GM12878 (cell line): ENCODE results near the gene TSPAN2. TPM values are rescaled to one million over a fixed set of nuclear protein-coding genes. Genes with fewer than 3 reads are reported as not detected.

Experiments used
- ATAC-seq: fragments of 200-7000 bp; cut with Tn5 transposase; 3 replicates; pipeline ENCODE4 v1.9.1; 2020; ENCODE audit warnings: mild to moderate bottlenecking, moderate library complexity
- BruUV-seq: library from RNA; stranded (reverse); fragments of 400-500 nt; replicated peaks from 2 replicates; lab custom pipeline; 2021; lab: Mats Ljungman, UMichigan
- CTCF ChIA-PET: fragments of 300-600 bp; sonication (Branson Sonifier 250); formaldehyde crosslinking; extraction: SDS; loops from one replicate; lab custom pipeline; 2021; ENCODE audit warnings: inconsistent platforms; lab: Yijun Ruan, JAX
- POLR2A ChIA-PET: fragments of 350-600 bp; formaldehyde crosslinking; extraction: SDS; loops from one replicate; lab custom pipeline; 2021; ENCODE audit warnings: inconsistent platforms; lab: Charles Lee
- RAD21 ChIA-PET: fragments of 300-600 bp; sonication (Branson Sonifier 250); formaldehyde crosslinking; loops from one replicate; lab custom pipeline; 2023; ENCODE audit warnings: antibody characterized with exemption; ENCODE audit not compliant: unreplicated experiment; lab: Charles Lee
- SMC1A ChIA-PET: fragments of 300-600 bp; sonication (Branson Sonifier 250); formaldehyde crosslinking; loops from one replicate; lab custom pipeline; 2023; ENCODE audit not compliant: unreplicated experiment, uncharacterized antibody; lab: Charles Lee
- DNase-seq: peaks from one replicate; pipeline ENCODE4 v3.0.0-alpha.2; 2011; ENCODE audit warnings: low read depth, low spot score
- FAIRE-seq: peaks from 3 replicates; lab custom pipeline; 2011; peaks lifted over from hg19 to GRCh38; lab: Jason Lieb, UNC
- H2AFZ ChIP-seq: 2 replicates; pipeline ENCODE4 v1.6.0; 2011; ENCODE audit warnings: low read depth, low read length, control low read depth; ENCODE audit not compliant: control insufficient read depth
- H3K27ac ChIP-seq: 2 replicates; pipeline ENCODE4 v1.5.1; 2011; ENCODE audit warnings: control low read depth; ENCODE audit not compliant: control insufficient read depth, insufficient read depth
- H3K27me3 ChIP-seq, 2 experiments: replicated peaks in 1 of 2; 2 replicates each; pipeline versions ENCODE4 v1.6.0 to v1.6.1; 2011; ENCODE audit warnings: low read length in 1 of 2; ENCODE audit not compliant: control insufficient read depth in 2 of 2, insufficient read depth in 2 of 2
- H3K36me3 ChIP-seq, 2 experiments: 2 replicates each; pipeline ENCODE4 v1.5.1; 2011; ENCODE audit warnings: low read length in 1 of 2; ENCODE audit not compliant: control insufficient read depth in 2 of 2, insufficient read depth in 2 of 2
- H3K4me1 ChIP-seq: 2 replicates; pipeline ENCODE4 v1.6.1; 2011; ENCODE audit warnings: mild to moderate bottlenecking, low read length, moderate library complexity, mixed read lengths; ENCODE audit not compliant: control insufficient read depth, insufficient read depth
- H3K4me2 ChIP-seq: 2 replicates; pipeline ENCODE4 v1.6.0; 2011; ENCODE audit warnings: control low read depth; ENCODE audit not compliant: control insufficient read depth, insufficient read depth
- H3K4me3 ChIP-seq: fragments of 200-600 bp; sonication (generic); 2 replicates; pipeline ENCODE4 v1.5.1; 2016
- H3K79me2 ChIP-seq: 2 replicates; pipeline ENCODE4 v1.6.0; 2011; ENCODE audit warnings: low read length; ENCODE audit not compliant: control insufficient read depth, insufficient read depth
- H3K9ac ChIP-seq: 2 replicates; pipeline ENCODE4 v1.8.0; 2011; ENCODE audit warnings: low read length, control low read depth, mixed read lengths; ENCODE audit not compliant: control insufficient read depth, insufficient read depth
- H3K9me3 ChIP-seq: replicated peaks from 3 replicates; pipeline ENCODE4 v1.5.1; 2011; ENCODE audit warnings: mild to moderate bottlenecking, low read length; ENCODE audit not compliant: control insufficient read depth, insufficient read depth
- H4K20me1 ChIP-seq: 2 replicates; pipeline ENCODE4 v1.6.0; 2011; ENCODE audit not compliant: control insufficient read depth, insufficient read depth
- CBFB ChIP-seq: IDR thresholded peaks from 2 replicates; pipeline ENCODE4 v1.6.1; 2016; ENCODE audit warnings: antibody characterized with exemption, low read depth
- EED ChIP-seq: sonication (generic); IDR thresholded peaks from 2 replicates; pipeline ENCODE4 v1.6.1; 2016; ENCODE audit warnings: antibody characterized with exemption, low read depth
- KLF5 ChIP-seq: fragments of 450-650 bp; IDR thresholded peaks from 2 replicates; pipeline ENCODE4 v1.6.1; 2014; ENCODE audit warnings: mild to moderate bottlenecking; ENCODE audit not compliant: partially characterized antibody
- POU2F2 ChIP-seq: IDR thresholded peaks from 3 replicates; pipeline ENCODE4 v1.6.1; 2011; ENCODE audit warnings: low read depth, mild to moderate bottlenecking, low read length, borderline replicate concordance
- RB1 ChIP-seq: fragments of 450-650 bp; formaldehyde crosslinking; IDR thresholded peaks from 2 replicates; pipeline ENCODE4 v1.6.1; 2017; ENCODE audit warnings: mild to moderate bottlenecking, borderline replicate concordance
- RBBP5 ChIP-seq: fragments of 200-600 bp; sonication (generic); conservative IDR thresholded peaks from 2 replicates; pipeline ENCODE4 v1.6.1; 2016
- RFX5 ChIP-seq: IDR thresholded peaks from 2 replicates; pipeline ENCODE4 v1.6.1; 2011; ENCODE audit warnings: low read depth, low read length, improper control_type of control experiment
- TAF1 ChIP-seq: IDR thresholded peaks from 2 replicates; pipeline ENCODE4 v1.6.1; 2011; ENCODE audit warnings: mild to moderate bottlenecking, low read depth, low read length, borderline replicate concordance
- TCF12 ChIP-seq: IDR thresholded peaks from 2 replicates; pipeline ENCODE4 v1.6.1; 2011; ENCODE audit warnings: low read depth, mild to moderate bottlenecking, low read length
- ZBED1 ChIP-seq: IDR thresholded peaks from 2 replicates; pipeline ENCODE4 v1.6.1; 2016; ENCODE audit warnings: borderline replicate concordance
- ZSCAN29 ChIP-seq: fragments of 450-650 bp; IDR thresholded peaks from 2 replicates; pipeline ENCODE4 v1.6.1; 2017; ENCODE audit warnings: mild to moderate bottlenecking, moderate library complexity
- WGBS: methylation state at CpG from one replicate; pipeline ENCODE4 v1.1.6; 2016; ENCODE audit warnings: low lambda C conversion rate; ENCODE audit not compliant: insufficient replicate concordance, insufficient coverage; ENCODE audit errors: missing lambda C conversion rate; 5-methylcytosine and 5-hydroxymethylcytosine counted together
- in situ Hi-C: fragments of 300-500 bp; cut with MboI; formaldehyde crosslinking; loops from 9 replicates; pipeline ENCODE4 v1.14.3; 2018; ENCODE audit warnings: mixed read lengths
- intact Hi-C: fragments of 100-400 bp; cut with micrococcal nuclease; formaldehyde crosslinking; loops from one replicate; pipeline ENCODE4 v1.14.2; 2022; ENCODE audit not compliant: unreplicated experiment
- polyA plus RNA-seq, 11 experiments: library from polyadenylated mRNA; depleted of rRNA in 4 of 11; unstranded in 6 of 11; stranded (reverse) in 5 of 11; fragments of >200 nt; fragmentation: Nextera tagmentation in 4 of 11; fragmentation: Illumina TruSeq in 1 of 11; extraction: Ambion mirVana in 4 of 11; extraction: Trizol in 1 of 11; gene quantifications; 1 replicate in 1 of 11; 2 replicates in 10 of 11; pipeline versions ENCODE4 v1.2.1 to v1.2.3, GENCODE V29; 2011 to 2016; ENCODE audit warnings: inconsistent platforms in 2 of 11, missing spikeins in 2 of 11, low read depth in 1 of 11
- total RNA-seq, 4 experiments: library from RNA; depleted of rRNA in 3 of 4; stranded (reverse); fragments of >200 nt in 3 of 4; fragmentation: Illumina TruSeq in 1 of 4; extraction: Trizol in 1 of 4; gene quantifications; 2 replicates each; pipeline versions ENCODE4 v1.2.1 to v1.2.3, GENCODE V29; 2013 to 2021
- TF ChIP-seq, protein P1 (sequence below): fragments of 450-650 bp; formaldehyde crosslinking; IDR thresholded peaks from 2 replicates; pipeline ENCODE4 v1.5.0; 2022; ENCODE audit warnings: mild to moderate bottlenecking, missing genetic modification characterization
- TF ChIP-seq, protein P2 (sequence below): fragments of 450-650 bp; IDR thresholded peaks from 2 replicates; pipeline ENCODE4 v1.6.1; 2016; ENCODE audit warnings: mild to moderate bottlenecking
- TF ChIP-seq, protein P3 (sequence below): fragments of 450-650 bp; IDR thresholded peaks from 2 replicates; pipeline ENCODE4 v1.6.1; 2017; ENCODE audit warnings: mild to moderate bottlenecking, moderate library complexity
- TF ChIP-seq, protein P4 (sequence below): fragments of 450-650 bp; IDR thresholded peaks from 2 replicates; pipeline ENCODE4 v1.6.1; 2017; ENCODE audit warnings: mild to moderate bottlenecking, low read depth, inconsistent platforms; ENCODE audit not compliant: poor library complexity, severe bottlenecking

The TSPAN2 gene
- total and polyA plus RNA-seq, 10 of the 15 experiments (the other 5 are each of a cell fraction or from before 2014, with no cell fraction given), result under 0.01 to 0.73 TPM; not detected in 8

DNA sequence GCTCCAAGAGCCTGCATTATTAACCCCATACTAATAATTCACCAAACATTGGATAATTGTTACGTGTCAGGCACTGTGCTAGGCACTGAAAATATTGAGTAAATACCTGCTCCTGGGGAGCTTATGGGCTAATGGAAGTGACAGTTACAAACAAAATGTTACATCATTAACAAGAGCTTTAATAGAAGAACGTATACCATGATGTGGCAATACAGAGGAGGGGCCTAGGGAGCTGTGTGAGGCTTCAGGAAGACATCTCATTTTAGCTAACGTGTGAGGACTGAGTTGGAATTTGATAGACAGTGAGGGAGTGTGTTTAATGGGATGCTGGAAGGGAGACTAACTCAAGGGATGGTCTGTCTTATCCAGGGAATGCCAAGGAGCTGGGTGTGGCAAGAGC lies 16.5 kb upstream of the TSPAN2 start:
- no TSS peak for BruUV-seq
- H3K9me3 ChIP-seq, result no peaks in the 10 kb centered on the region
- 26% methylated on average over 3 of the region's 3 CpGs for WGBS
- no peak overlapping the region for H3K27ac ChIP-seq
- DNase-seq, result no peak
- no peak for FAIRE-seq
- H3K79me2 ChIP-seq, result no peaks in the 10 kb centered on the region
- intact Hi-C loops, result no loop called here
- no peak overlapping the region for H3K4me3 ChIP-seq
- ChIA-PET POLR2A (interaction anchor here (0.7 kb wide), 1 partner anchor 20 kb away, joined by 3 read pairs; no protein-coding TSS in a partner anchor), RAD21 (no interaction called here), SMC1A (interaction anchor here (1.4 to 3.8 kb wide), 2 partner anchors 18 to 53 kb away, joined by 3 to 11 read pairs; no protein-coding TSS in a partner anchor), CTCF (interaction anchor here (0.9 to 1.7 kb wide), 3 partner anchors 7 to 53 kb away, joined by 4 to 11 read pairs (median 7); no protein-coding TSS in a partner anchor)
- H3K4me1 ChIP-seq, result no peaks in the 10 kb centered on the region
- in situ Hi-C loops, result no loop called here
- H3K27me3 ChIP-seq, result no peaks in the 10 kb centered on the region; a peak in 1 of 4 replicates
- no peaks in the 10 kb centered on the region for H4K20me1 ChIP-seq
- H3K4me2 ChIP-seq, result no peak overlapping the region
- ATAC-seq, result no peak
- H3K9ac ChIP-seq, result no peak overlapping the region
- H3K36me3 ChIP-seq, result no peaks in the 10 kb centered on the region
- no peak overlapping the region for H2AFZ ChIP-seq
- TF ChIP-seq, protein P1, sequence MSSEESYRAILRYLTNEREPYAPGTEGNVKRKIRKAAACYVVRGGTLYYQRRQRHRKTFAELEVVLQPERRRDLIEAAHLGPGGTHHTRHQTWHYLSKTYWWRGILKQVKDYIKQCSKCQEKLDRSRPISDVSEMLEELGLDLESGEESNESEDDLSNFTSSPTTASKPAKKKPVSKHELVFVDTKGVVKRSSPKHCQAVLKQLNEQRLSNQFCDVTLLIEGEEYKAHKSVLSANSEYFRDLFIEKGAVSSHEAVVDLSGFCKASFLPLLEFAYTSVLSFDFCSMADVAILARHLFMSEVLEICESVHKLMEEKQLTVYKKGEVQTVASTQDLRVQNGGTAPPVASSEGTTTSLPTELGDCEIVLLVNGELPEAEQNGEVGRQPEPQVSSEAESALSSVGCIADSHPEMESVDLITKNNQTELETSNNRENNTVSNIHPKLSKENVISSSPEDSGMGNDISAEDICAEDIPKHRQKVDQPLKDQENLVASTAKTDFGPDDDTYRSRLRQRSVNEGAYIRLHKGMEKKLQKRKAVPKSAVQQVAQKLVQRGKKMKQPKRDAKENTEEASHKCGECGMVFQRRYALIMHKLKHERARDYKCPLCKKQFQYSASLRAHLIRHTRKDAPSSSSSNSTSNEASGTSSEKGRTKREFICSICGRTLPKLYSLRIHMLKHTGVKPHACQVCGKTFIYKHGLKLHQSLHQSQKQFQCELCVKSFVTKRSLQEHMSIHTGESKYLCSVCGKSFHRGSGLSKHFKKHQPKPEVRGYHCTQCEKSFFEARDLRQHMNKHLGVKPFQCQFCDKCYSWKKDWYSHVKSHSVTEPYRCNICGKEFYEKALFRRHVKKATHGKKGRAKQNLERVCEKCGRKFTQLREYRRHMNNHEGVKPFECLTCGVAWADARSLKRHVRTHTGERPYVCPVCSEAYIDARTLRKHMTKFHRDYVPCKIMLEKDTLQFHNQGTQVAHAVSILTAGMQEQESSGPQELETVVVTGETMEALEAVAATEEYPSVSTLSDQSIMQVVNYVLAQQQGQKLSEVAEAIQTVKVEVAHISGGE (CRISPR knock-in tag), result no peak
- TF ChIP-seq EED (no peak), TAF1 (no peak), KLF5 (no peak), ZBED1 (no peak), POU2F2 (no peak), ZSCAN29 (no peak), RFX5 (no peak), TCF12 (no peak), CBFB (no peak), RBBP5 (no peak), RB1 (no peak)
- TF ChIP-seq, protein P2, sequence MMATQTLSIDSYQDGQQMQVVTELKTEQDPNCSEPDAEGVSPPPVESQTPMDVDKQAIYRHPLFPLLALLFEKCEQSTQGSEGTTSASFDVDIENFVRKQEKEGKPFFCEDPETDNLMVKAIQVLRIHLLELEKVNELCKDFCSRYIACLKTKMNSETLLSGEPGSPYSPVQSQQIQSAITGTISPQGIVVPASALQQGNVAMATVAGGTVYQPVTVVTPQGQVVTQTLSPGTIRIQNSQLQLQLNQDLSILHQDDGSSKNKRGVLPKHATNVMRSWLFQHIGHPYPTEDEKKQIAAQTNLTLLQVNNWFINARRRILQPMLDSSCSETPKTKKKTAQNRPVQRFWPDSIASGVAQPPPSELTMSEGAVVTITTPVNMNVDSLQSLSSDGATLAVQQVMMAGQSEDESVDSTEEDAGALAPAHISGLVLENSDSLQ, result no peak
- TF ChIP-seq, protein P3, sequence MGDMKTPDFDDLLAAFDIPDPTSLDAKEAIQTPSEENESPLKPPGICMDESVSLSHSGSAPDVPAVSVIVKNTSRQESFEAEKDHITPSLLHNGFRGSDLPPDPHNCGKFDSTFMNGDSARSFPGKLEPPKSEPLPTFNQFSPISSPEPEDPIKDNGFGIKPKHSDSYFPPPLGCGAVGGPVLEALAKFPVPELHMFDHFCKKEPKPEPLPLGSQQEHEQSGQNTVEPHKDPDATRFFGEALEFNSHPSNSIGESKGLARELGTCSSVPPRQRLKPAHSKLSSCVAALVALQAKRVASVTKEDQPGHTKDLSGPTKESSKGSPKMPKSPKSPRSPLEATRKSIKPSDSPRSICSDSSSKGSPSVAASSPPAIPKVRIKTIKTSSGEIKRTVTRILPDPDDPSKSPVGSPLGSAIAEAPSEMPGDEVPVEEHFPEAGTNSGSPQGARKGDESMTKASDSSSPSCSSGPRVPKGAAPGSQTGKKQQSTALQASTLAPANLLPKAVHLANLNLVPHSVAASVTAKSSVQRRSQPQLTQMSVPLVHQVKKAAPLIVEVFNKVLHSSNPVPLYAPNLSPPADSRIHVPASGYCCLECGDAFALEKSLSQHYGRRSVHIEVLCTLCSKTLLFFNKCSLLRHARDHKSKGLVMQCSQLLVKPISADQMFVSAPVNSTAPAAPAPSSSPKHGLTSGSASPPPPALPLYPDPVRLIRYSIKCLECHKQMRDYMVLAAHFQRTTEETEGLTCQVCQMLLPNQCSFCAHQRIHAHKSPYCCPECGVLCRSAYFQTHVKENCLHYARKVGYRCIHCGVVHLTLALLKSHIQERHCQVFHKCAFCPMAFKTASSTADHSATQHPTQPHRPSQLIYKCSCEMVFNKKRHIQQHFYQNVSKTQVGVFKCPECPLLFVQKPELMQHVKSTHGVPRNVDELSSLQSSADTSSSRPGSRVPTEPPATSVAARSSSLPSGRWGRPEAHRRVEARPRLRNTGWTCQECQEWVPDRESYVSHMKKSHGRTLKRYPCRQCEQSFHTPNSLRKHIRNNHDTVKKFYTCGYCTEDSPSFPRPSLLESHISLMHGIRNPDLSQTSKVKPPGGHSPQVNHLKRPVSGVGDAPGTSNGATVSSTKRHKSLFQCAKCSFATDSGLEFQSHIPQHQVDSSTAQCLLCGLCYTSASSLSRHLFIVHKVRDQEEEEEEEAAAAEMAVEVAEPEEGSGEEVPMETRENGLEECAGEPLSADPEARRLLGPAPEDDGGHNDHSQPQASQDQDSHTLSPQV, result no peak
- TF ChIP-seq, protein P4, sequence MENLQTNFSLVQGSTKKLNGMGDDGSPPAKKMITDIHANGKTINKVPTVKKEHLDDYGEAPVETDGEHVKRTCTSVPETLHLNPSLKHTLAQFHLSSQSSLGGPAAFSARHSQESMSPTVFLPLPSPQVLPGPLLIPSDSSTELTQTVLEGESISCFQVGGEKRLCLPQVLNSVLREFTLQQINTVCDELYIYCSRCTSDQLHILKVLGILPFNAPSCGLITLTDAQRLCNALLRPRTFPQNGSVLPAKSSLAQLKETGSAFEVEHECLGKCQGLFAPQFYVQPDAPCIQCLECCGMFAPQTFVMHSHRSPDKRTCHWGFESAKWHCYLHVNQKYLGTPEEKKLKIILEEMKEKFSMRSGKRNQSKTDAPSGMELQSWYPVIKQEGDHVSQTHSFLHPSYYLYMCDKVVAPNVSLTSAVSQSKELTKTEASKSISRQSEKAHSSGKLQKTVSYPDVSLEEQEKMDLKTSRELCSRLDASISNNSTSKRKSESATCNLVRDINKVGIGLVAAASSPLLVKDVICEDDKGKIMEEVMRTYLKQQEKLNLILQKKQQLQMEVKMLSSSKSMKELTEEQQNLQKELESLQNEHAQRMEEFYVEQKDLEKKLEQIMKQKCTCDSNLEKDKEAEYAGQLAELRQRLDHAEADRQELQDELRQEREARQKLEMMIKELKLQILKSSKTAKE, result no peak
